ENCODE measurements around the gene ALDH3A2.

DNA sequence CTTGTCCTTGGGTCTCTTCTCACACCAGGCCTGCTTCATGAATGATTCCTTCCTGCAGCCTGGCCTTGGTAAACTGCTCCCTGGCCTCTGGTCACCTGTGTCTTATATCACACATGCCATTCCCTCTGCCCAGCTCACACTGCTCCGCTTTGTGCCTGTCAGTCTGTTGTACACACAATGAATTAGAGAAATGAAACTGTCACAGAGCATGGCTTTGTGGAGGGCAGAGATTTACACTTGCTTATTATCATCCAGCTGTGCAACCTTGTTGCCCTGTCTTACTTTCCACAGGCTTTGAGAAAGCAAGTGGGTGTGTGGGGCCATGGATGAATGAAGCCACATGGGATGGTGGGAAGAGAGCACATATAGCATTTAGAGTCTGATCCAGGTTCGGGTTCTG, 22.4 kb downstream of the ALDH3A2 start:
- TF ChIP-seq, protein P1, sequence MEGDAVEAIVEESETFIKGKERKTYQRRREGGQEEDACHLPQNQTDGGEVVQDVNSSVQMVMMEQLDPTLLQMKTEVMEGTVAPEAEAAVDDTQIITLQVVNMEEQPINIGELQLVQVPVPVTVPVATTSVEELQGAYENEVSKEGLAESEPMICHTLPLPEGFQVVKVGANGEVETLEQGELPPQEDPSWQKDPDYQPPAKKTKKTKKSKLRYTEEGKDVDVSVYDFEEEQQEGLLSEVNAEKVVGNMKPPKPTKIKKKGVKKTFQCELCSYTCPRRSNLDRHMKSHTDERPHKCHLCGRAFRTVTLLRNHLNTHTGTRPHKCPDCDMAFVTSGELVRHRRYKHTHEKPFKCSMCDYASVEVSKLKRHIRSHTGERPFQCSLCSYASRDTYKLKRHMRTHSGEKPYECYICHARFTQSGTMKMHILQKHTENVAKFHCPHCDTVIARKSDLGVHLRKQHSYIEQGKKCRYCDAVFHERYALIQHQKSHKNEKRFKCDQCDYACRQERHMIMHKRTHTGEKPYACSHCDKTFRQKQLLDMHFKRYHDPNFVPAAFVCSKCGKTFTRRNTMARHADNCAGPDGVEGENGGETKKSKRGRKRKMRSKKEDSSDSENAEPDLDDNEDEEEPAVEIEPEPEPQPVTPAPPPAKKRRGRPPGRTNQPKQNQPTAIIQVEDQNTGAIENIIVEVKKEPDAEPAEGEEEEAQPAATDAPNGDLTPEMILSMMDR (tag by site-specific recombination; IDR thresholded peaks at IDR 0.05) = no peak
- TF ChIP-seq GLIS1 (tag by site-specific recombination; IDR thresholded peaks at IDR 0.05) = no peak
- no peak for TF ChIP-seq ZNF621 (tag by site-specific recombination; IDR thresholded peaks at IDR 0.05)
- TF ChIP-seq ZNF549 (tag by site-specific recombination; IDR thresholded peaks at IDR 0.05) = no peak
- no peak for TF ChIP-seq MYNN (tag by site-specific recombination; IDR thresholded peaks at IDR 0.05; ENCODE audit: borderline replicate concordance)
- TF ChIP-seq ZNF624 (tag by site-specific recombination; IDR thresholded peaks at IDR 0.05) = no peak
- TF ChIP-seq, protein P2, sequence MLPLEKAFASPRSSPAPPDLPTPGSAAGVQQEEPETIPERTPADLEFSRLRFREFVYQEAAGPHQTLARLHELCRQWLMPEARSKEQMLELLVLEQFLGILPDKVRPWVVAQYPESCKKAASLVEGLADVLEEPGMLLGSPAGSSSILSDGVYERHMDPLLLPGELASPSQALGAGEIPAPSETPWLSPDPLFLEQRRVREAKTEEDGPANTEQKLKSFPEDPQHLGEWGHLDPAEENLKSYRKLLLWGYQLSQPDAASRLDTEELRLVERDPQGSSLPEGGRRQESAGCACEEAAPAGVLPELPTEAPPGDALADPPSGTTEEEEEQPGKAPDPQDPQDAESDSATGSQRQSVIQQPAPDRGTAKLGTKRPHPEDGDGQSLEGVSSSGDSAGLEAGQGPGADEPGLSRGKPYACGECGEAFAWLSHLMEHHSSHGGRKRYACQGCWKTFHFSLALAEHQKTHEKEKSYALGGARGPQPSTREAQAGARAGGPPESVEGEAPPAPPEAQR (tag by site-specific recombination; IDR thresholded peaks at IDR 0.05) = no peak
- no peak for TF ChIP-seq MZF1 (tag by site-specific recombination; IDR thresholded peaks at IDR 0.05; ENCODE audit: borderline replicate concordance)
